Stimulated activated CD8-positive, alpha-beta memory T cell treated with anti-CD3 and anti-CD28 coated beads, Interleukin-7, amount 100 ng/mL, for 48 hours (primary cell): ENCODE measurements around the gene ABHD2.
"Not testable (repeated sequence)": the region's sequence is repeated elsewhere in the genome, so short reads cannot be mapped to it uniquely, and the experiment has no call there.

ENCODE experiments used
- DNase-seq, 2 donors: peaks; one replicate each; pipeline ENCODE4 v3.0.0-alpha.2; 2020; ENCODE audit warnings: low read depth in 1 of 2; ENCODE audit errors: extremely low read depth in 1 of 2

ABHD2 gene

GRCh38 chr15:89087830-89088604 is at the start of gene ABHD2:
ABHD2 (plus strand) TSS chr15:89088456; CDS start chr15:89116328, 27,872 bp downstream.
- DNase-seq, result peak; percentile 98

GRCh38 chr15:89039142-89039541 is 49.1 kb upstream of the ABHD2 start:
- no peak for DNase-seq

- no peak for DNase-seq
Measured at GRCh38 chr15:89041507-89041906, 46.7 kb upstream of the ABHD2 start.

GRCh38 chr15:89042387-89042786 is 45.9 kb upstream of the ABHD2 start:
- DNase-seq, result no peak

- DNase-seq, result no peak
Measured at GRCh38 chr15:89043031-89044002, 44.9 kb upstream of the ABHD2 start.

GRCh38 chr15:89049016-89049666 is 39.1 kb upstream of the ABHD2 start:
- not testable (repeated sequence) for DNase-seq

- DNase-seq, result no peak
Measured at GRCh38 chr15:89051875-89052274, 36.4 kb upstream of the ABHD2 start.

- no peak for DNase-seq
Measured at GRCh38 chr15:89052474-89052873, 35.8 kb upstream of the ABHD2 start.

GRCh38 chr15:89054873-89055272 is 33.4 kb upstream of the ABHD2 start:
- DNase-seq, result no peak

GRCh38 chr15:89057506-89058133 is 30.6 kb upstream of the ABHD2 start:
- DNase-seq, result peak; percentile 57 to 66

- no peak for DNase-seq
Measured at GRCh38 chr15:89058376-89058775, 29.9 kb upstream of the ABHD2 start.

GRCh38 chr15:89058876-89059405 is 29.3 kb upstream of the ABHD2 start:
- no peak for DNase-seq

GRCh38 chr15:89066280-89066679 is 22.0 kb upstream of the ABHD2 start:
- no peak for DNase-seq

GRCh38 chr15:89067751-89068150 is 20.5 kb upstream of the ABHD2 start:
- no peak for DNase-seq

- DNase-seq, result peak; percentile 58 to 75
Measured at GRCh38 chr15:89068325-89068784, 19.9 kb upstream of the ABHD2 start.

- DNase-seq, result no peak
Measured at GRCh38 chr15:89070197-89071124, 17.8 kb upstream of the ABHD2 start.

- no peak for DNase-seq
Measured at GRCh38 chr15:89071471-89071870, 16.8 kb upstream of the ABHD2 start.

GRCh38 chr15:89072277-89072869 is 15.9 kb upstream of the ABHD2 start:
- no peak for DNase-seq
